Natural killer cell treated with Interleukin-12 subunit alpha and Interleukin-12 subunit beta and Interleukin-15 and Interleukin-18, amount 100 ng/mL, for 72 hours (primary cell): ENCODE data around the gene EML1. TPM values are rescaled to one million over a fixed set of nuclear protein-coding genes. Genes with fewer than 3 reads are reported as not detected.
A peak's percentile ranks its signal among the peaks of the same experiment; 100 is the strongest.

Source experiments
- ATAC-seq, 2 donors: fragments of 150-1000 bp; cut with Tn5 transposase in 1 of 2; sonication (Bioruptor Pico), chemical (Tn5 transposase) in 1 of 2; 2 replicates each; pipeline ENCODE4 v1.10.0; 2021
- DNase-seq: peaks from one replicate; pipeline ENCODE4 v3.0.0; 2022; ENCODE audit warnings: low spot score
- H3K27ac Mint-ChIP-seq, 2 donors: 1 replicate in 1 of 2; 2 replicates in 1 of 2; pipeline ENCODE4 v1.8.0; 2022; ENCODE audit warnings: mixed read lengths in 2 of 2, mild to moderate bottlenecking in 1 of 2, moderate library complexity in 1 of 2
- H3K27me3 Mint-ChIP-seq, 2 donors: 1 replicate in 1 of 2; 2 replicates in 1 of 2; pipeline ENCODE4 v1.8.0; 2022; ENCODE audit warnings: mixed read lengths in 2 of 2
- H3K36me3 Mint-ChIP-seq: one replicate; pipeline ENCODE4 v1.8.0; 2022; ENCODE audit warnings: mixed read lengths
- H3K4me1 Mint-ChIP-seq, 2 donors: 1 replicate in 1 of 2; 2 replicates in 1 of 2; pipeline ENCODE4 v1.8.0; 2022; ENCODE audit warnings: low read depth in 2 of 2, mixed read lengths in 2 of 2, mild to moderate bottlenecking in 1 of 2
- H3K4me3 Mint-ChIP-seq: one replicate; pipeline ENCODE4 v1.8.0; 2022; ENCODE audit warnings: mixed read lengths
- H3K9me3 Mint-ChIP-seq: 2 replicates; pipeline ENCODE4 v1.8.0; 2022; ENCODE audit warnings: mixed read lengths
- total RNA-seq, 2 donors: library from RNA; stranded (reverse); gene quantifications; one replicate each; pipeline ENCODE4 v1.2.3, GENCODE V29; 2022

EML1 gene
- total RNA-seq, 2 donors from 2014 or later = 1.4 TPM; not detected in 1

DNA sequence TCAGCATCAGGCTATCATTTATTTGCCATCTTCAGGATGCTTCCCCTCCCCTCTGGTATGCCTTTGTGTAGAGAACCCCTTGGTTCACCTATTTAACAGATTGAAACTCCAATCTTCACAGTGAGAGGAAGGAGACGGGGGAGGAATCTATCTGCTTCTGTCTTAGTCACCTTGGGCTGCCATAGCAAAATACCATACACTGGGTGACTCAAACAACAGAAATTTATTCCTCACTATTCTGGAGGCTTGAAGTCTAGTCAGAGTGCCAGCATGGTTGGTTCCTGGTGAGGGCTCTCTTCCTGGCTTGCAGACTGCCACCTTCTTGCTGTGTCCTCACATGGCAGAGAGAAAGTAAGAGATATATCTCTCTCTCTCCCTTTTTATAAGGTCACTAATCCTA is 13.5 kb upstream of the EML1 start:
- Mint-ChIP-seq H3K27ac (no peak overlapping the region), H3K9me3 (no peaks in the 10 kb centered on the region), H3K36me3 (peaks cover 7% of the 10 kb centered on the region), H3K4me1 (peaks cover 0 to 4% of the 10 kb centered on the region in 2 donors), H3K27me3 (peaks cover 33 to 49% of the 10 kb centered on the region in 2 donors), H3K4me3 (no peak overlapping the region)
- ATAC-seq (no peak), DNase-seq (no peak)

GRCh38 chr14:99780690-99781089 is 12.5 kb upstream of the EML1 start:
- Mint-ChIP-seq H3K4me1 (no peaks in the 10 kb centered on the region), H3K4me3 (no peak overlapping the region), H3K36me3 (peaks cover 7% of the 10 kb centered on the region), H3K27ac (no peak overlapping the region), H3K27me3 (peaks cover 26 to 40% of the 10 kb centered on the region in 2 donors), H3K9me3 (no peaks in the 10 kb centered on the region)
- DNase-seq (no peak), ATAC-seq (no peak)

GRCh38 chr14:99781091-99781490 is 12.1 kb upstream of the EML1 start:
- no peak overlapping the region for H3K27ac Mint-ChIP-seq
- H3K36me3 Mint-ChIP-seq = peaks cover 7% of the 10 kb centered on the region
- ATAC-seq (peak; percentile 32 to 48), DNase-seq (no peak)
- H3K4me1 Mint-ChIP-seq = no peaks in the 10 kb centered on the region
- no peaks in the 10 kb centered on the region for H3K9me3 Mint-ChIP-seq
- H3K4me3 Mint-ChIP-seq = no peak overlapping the region
- peaks cover 26 to 39% of the 10 kb centered on the region in 2 donors for H3K27me3 Mint-ChIP-seq

DNA sequence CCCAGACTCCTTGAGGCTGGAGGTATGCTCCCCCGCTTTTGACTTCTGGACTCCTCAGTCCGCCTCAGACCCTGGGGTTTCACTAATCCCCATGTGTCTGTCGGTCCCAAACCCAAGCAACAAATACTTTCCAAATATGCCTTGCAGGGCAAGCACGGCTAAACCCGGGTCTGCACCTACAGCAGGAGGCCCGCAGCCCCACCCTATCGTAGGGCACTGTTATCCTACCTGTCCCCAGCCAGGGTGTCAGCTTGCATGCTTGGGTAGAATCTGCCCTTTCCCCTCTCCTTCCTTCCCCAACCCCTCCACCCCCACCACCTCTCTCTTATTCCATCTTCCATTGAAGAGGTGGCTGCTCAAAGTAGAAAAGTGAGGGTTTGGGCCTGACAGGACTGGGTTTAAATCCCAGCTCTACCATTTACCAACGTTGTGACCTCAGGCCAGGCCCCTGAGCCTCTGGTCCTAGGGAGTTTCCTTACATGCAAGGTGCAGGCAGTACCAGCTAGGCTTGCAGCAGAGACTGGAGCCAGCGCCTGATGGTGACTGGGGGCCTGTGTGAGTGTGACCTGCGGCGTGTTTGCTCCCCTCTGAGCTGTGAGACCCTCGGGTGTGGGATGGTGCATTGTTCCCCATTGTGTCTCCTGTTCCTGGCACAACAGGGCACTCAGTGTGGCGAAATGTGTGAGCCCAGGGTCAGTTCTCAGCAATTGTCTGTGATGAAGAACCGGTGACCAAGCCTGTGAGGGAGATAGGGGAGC is 11.2 kb upstream of the EML1 start:
- no peaks in the 10 kb centered on the region for H3K9me3 Mint-ChIP-seq
- H3K4me1 Mint-ChIP-seq = no peaks in the 10 kb centered on the region
- no peak overlapping the region for H3K4me3 Mint-ChIP-seq
- H3K27ac Mint-ChIP-seq = no peak overlapping the region
- H3K36me3 Mint-ChIP-seq = peaks cover 7% of the 10 kb centered on the region
- peaks cover 26 to 39% of the 10 kb centered on the region in 2 donors for H3K27me3 Mint-ChIP-seq
- DNase-seq (no peak), ATAC-seq (no peak)

- Mint-ChIP-seq H3K27ac (no peak overlapping the region), H3K27me3 (peaks cover 17 to 25% of the 10 kb centered on the region in 2 donors)
Observed at GRCh38 chr14:99784508-99784907, 8.7 kb upstream of the EML1 start.

GRCh38 chr14:99785426-99785825 is 7.8 kb upstream of the EML1 start:
- no peak for ATAC-seq
- Mint-ChIP-seq H3K4me3 (no peak overlapping the region), H3K36me3 (no peaks in the 10 kb centered on the region), H3K27ac (no peak overlapping the region), H3K9me3 (no peaks in the 10 kb centered on the region), H3K4me1 (peaks cover 3 to 6% of the 10 kb centered on the region in 2 donors), H3K27me3 (peaks cover 15% of the 10 kb centered on the region in 2 donors)
- no peak for DNase-seq

More at GRCh38 chr14:99784508-99784907, 8.7 kb upstream of the EML1 start:
- H3K36me3 Mint-ChIP-seq = peaks cover 2% of the 10 kb centered on the region
- peaks cover under 1 to 3% of the 10 kb centered on the region in 2 donors for H3K4me1 Mint-ChIP-seq
- ATAC-seq = no peak
- no peak for DNase-seq
- no peaks in the 10 kb centered on the region for H3K9me3 Mint-ChIP-seq
- no peak overlapping the region for H3K4me3 Mint-ChIP-seq

DNA sequence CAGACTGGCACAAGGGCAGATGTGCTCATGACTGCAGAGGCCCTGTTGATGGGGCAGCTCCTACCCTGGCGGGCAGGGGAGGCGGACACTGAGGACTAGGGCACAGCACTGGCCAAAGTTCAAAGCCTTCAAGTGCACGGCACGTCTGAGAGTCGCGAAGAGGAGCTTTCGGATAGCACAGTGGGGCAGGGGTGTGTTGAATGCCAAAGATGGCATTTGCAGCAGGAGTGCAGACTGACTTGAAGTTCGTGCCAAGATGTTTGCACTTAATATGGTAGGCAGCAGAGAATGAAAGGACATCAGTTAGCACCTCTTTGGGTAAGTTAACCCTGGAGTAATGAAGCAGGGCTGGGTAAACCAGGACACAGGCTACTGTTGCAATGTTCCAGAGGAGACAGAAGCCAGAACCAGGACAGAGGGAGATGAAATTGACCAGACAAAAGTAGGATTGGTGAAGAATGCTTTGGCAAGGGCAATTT is 6.7 kb upstream of the EML1 start:
- no peaks in the 10 kb centered on the region for H3K36me3 Mint-ChIP-seq
- H3K4me3 Mint-ChIP-seq = no peak overlapping the region
- ATAC-seq (no peak), DNase-seq (no peak)
- peaks cover 3 to 11% of the 10 kb centered on the region in 2 donors for H3K4me1 Mint-ChIP-seq
- no peaks in the 10 kb centered on the region for H3K9me3 Mint-ChIP-seq
- H3K27ac Mint-ChIP-seq = no peak overlapping the region
- H3K27me3 Mint-ChIP-seq = peaks cover 7 to 11% of the 10 kb centered on the region in 2 donors

GRCh38 chr14:99788713-99789112 is 4.5 kb upstream of the EML1 start:
- no peak overlapping the region for H3K27ac Mint-ChIP-seq
- no peak overlapping the region for H3K4me3 Mint-ChIP-seq
- no peaks in the 10 kb centered on the region for H3K9me3 Mint-ChIP-seq
- H3K4me1 Mint-ChIP-seq = peaks cover 3 to 19% of the 10 kb centered on the region in 2 donors
- peaks cover 9 to 17% of the 10 kb centered on the region in 2 donors for H3K27me3 Mint-ChIP-seq
- no peaks in the 10 kb centered on the region for H3K36me3 Mint-ChIP-seq
- DNase-seq (no peak), ATAC-seq (no peak)

- DNase-seq (no peak), ATAC-seq (no peak)
- H3K9me3 Mint-ChIP-seq = no peaks in the 10 kb centered on the region
- H3K27me3 Mint-ChIP-seq = peaks cover 7 to 23% of the 10 kb centered on the region in 2 donors
- H3K4me3 Mint-ChIP-seq = no peak overlapping the region
- no peaks in the 10 kb centered on the region for H3K36me3 Mint-ChIP-seq
- H3K4me1 Mint-ChIP-seq = peaks cover 3 to 19% of the 10 kb centered on the region in 2 donors
- H3K27ac Mint-ChIP-seq = no peak overlapping the region
Observed at GRCh38 chr14:99789581-99789980, 3.6 kb upstream of the EML1 start.

- no peak overlapping the region for H3K4me3 Mint-ChIP-seq
- H3K36me3 Mint-ChIP-seq = no peaks in the 10 kb centered on the region
Observed at GRCh38 chr14:99790201-99790977, 2.8 kb upstream of the EML1 start.

GRCh38 chr14:99790978-99791376 is 2.2 kb upstream of the EML1 start:
- Mint-ChIP-seq H3K4me3 (no peak overlapping the region), H3K9me3 (no peaks in the 10 kb centered on the region)
- no peak for DNase-seq

More at GRCh38 chr14:99790201-99790977, 2.8 kb upstream of the EML1 start:
- DNase-seq = no peak
- H3K27me3 Mint-ChIP-seq = peaks cover 10 to 31% of the 10 kb centered on the region in 2 donors
- peaks cover 3 to 19% of the 10 kb centered on the region in 2 donors for H3K4me1 Mint-ChIP-seq
- no peaks in the 10 kb centered on the region for H3K9me3 Mint-ChIP-seq
- no peak for ATAC-seq
- H3K27ac Mint-ChIP-seq = no peak overlapping the region

GRCh38 chr14:99791476-99792209 is 1.6 kb upstream of the EML1 start:
- Mint-ChIP-seq H3K27ac (no peak overlapping the region), H3K4me1 (peaks cover 3 to 19% of the 10 kb centered on the region in 2 donors), H3K4me3 (no peak overlapping the region), H3K27me3 (peaks cover 16 to 44% of the 10 kb centered on the region in 2 donors), H3K36me3 (no peaks in the 10 kb centered on the region), H3K9me3 (no peaks in the 10 kb centered on the region)
- ATAC-seq = no peak
- no peak for DNase-seq

More at GRCh38 chr14:99790978-99791376, 2.2 kb upstream of the EML1 start:
- peaks cover 16 to 37% of the 10 kb centered on the region in 2 donors for H3K27me3 Mint-ChIP-seq
- H3K36me3 Mint-ChIP-seq = no peaks in the 10 kb centered on the region
- no peak overlapping the region for H3K27ac Mint-ChIP-seq
- no peak for ATAC-seq
- peaks cover 3 to 19% of the 10 kb centered on the region in 2 donors for H3K4me1 Mint-ChIP-seq

DNA sequence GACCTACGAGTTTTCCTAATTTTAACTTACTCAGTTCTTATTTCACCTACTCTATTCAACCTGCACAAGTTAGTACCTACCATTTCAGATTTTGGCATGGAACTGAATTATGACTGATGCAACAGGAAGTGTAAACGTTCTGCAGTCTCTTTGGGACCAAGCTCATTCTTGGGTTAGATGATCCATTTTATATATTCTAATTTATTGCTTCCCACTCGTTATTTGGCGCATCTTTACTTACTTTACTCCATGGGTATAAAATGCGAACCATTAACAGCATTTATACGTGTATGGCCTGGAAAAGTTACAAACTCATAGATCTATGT is 1.0 kb upstream of the EML1 start:
- ATAC-seq (no peak), DNase-seq (no peak)
- Mint-ChIP-seq H3K4me1 (peaks cover 3 to 19% of the 10 kb centered on the region in 2 donors), H3K36me3 (no peaks in the 10 kb centered on the region), H3K27me3 (peaks cover 20 to 49% of the 10 kb centered on the region in 2 donors), H3K4me3 (peak overlapping the region; percentile 76), H3K27ac (no peak overlapping the region), H3K9me3 (no peaks in the 10 kb centered on the region)
